Mesothelial cell of epicardium (in vitro differentiated cells): Measurements from ENCODE around the gene CEP20. TPM values are rescaled to one million over a fixed set of nuclear protein-coding genes. Genes with fewer than 3 reads are reported as not detected.

Source experiments
- DNase-seq, 2 experiments: peaks; one replicate each; pipeline ENCODE4 v3.0.0; 2021; ENCODE audit warnings: low spot score in 2 of 2; ENCODE audit not compliant: unreplicated experiment in 2 of 2
- H3K27ac Mint-ChIP-seq: 2 replicates; pipeline ENCODE4 v1.8.0; 2021; ENCODE audit warnings: mixed read lengths
- H3K27me3 Mint-ChIP-seq: 2 replicates; pipeline ENCODE4 v1.8.0; 2021; ENCODE audit warnings: low read depth, mixed read lengths
- H3K36me3 Mint-ChIP-seq: 2 replicates; pipeline ENCODE4 v1.8.0; 2021; ENCODE audit warnings: mixed read lengths
- H3K4me1 Mint-ChIP-seq: 2 replicates; pipeline ENCODE4 v1.8.0; 2021; ENCODE audit warnings: mixed read lengths
- H3K4me3 Mint-ChIP-seq: 2 replicates; pipeline ENCODE4 v1.8.0; 2021; ENCODE audit warnings: mild to moderate bottlenecking, moderate library complexity, mixed read lengths
- H3K9me3 Mint-ChIP-seq: 2 replicates; pipeline ENCODE4 v1.8.0; 2021; ENCODE audit warnings: mixed read lengths
- CTCF ChIP-seq: fragments of 200-600 bp; sonication (generic); IDR thresholded peaks from one replicate; pipeline ENCODE4 v1.5.0; 2021; ENCODE audit warnings: antibody characterized with exemption; ENCODE audit not compliant: unreplicated experiment
- total RNA-seq: library from RNA; stranded (reverse); gene quantifications from 3 replicates; pipeline ENCODE4 v1.2.1, GENCODE V29; 2021

Gene CEP20
- total RNA-seq, 1 donor from 2014 or later: 23.3 TPM

DNA sequence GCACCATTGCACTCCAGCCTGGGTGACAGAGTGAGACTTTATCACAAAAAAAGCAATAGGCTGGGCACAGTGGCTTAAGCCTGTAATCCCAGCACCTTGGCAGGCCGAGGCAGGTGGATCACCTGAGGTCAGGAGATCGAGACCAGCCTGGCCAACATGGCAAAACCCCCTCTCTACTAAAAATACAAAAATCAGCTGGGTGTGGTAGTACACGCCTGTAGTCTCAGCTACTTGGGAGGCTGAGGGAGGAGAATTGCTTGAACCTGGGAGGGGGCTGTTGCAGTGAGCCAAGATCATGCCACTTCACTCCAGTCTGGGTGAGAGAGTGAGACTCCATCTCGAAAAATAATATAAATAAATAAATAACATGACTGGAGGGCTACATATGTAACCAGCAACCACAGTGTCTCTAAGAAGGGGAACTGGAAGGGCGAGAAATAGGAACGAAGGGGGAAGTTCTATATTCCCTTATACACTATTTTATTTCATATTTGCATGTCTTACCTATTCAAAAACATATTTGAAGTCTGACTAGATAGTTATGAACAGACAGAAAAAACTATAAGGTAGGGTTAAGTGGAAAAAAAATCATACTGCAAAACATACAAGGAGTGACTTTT is 57.5 kb downstream of the CEP20 start:
- no peaks in the 10 kb centered on the region for H3K4me1 Mint-ChIP-seq
- no peak for TF ChIP-seq CTCF
- no peak for DNase-seq

DNA sequence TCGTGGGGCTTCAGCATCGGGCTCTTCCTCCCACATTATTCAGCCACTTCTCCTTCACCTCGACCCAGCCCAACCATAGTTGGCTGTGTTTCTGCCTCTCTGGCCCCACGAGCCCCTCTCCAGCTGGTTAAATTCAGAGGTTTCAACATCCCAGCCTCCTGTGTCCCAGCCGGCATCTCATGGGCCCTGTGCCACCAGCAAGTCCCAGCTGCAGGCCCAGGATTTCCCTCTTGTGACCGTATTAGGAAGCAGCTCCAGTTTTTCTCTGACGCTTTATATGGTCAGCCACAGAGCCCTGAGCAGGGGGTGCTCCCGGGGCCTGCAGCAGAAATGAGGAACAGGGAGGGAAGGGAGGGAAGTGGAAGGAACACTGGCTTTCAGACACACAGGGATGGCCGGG is 58.9 kb downstream of the CEP20 start:
- Mint-ChIP-seq H3K27me3 (peaks cover 37% of the 10 kb centered on the region), H3K36me3 (no peaks in the 10 kb centered on the region), H3K9me3 (no peaks in the 10 kb centered on the region), H3K4me1 (no peaks in the 10 kb centered on the region), H3K4me3 (no peak overlapping the region), H3K27ac (no peak overlapping the region)
- no peak for TF ChIP-seq CTCF
- no peak for DNase-seq

More for the DNA sequence above, 57.5 kb downstream of the CEP20 start:
- Mint-ChIP-seq H3K36me3 (no peaks in the 10 kb centered on the region), H3K27ac (no peak overlapping the region), H3K9me3 (no peaks in the 10 kb centered on the region), H3K27me3 (peaks cover 27% of the 10 kb centered on the region), H3K4me3 (no peak overlapping the region)

- Mint-ChIP-seq H3K27me3 (peaks cover 39% of the 10 kb centered on the region), H3K27ac (no peak overlapping the region), H3K4me1 (no peaks in the 10 kb centered on the region), H3K36me3 (no peaks in the 10 kb centered on the region), H3K9me3 (no peaks in the 10 kb centered on the region), H3K4me3 (no peak overlapping the region)
- TF ChIP-seq CTCF: no peak
- DNase-seq: no peak
These were observed 60.6 kb downstream of the CEP20 start for GRCh38 chr16:15827709-15828343.

DNA sequence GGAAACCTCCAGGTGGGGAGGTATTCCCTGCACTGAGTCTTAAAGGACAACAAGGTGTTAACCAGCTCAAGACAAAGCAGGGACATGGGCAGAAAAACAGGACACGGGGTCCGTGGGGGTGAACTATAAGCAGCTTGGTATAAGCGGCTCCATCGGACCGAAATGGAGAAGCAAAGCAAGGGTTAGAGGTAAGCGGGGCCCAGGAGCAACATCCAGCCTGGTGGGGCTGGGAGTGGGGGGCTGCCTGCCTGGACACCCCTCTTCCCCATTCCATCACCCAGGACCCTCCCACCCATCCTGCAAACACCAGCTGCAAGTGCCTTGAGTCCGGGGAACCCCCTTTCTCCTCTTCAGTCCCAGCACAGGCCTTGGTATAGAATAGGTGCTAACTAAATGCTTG is 61.1 kb downstream of the CEP20 start:
- Mint-ChIP-seq H3K4me3 (no peak overlapping the region), H3K9me3 (no peaks in the 10 kb centered on the region), H3K27ac (no peak overlapping the region), H3K4me1 (no peaks in the 10 kb centered on the region), H3K36me3 (no peaks in the 10 kb centered on the region), H3K27me3 (peaks cover 36% of the 10 kb centered on the region)
- no peak for TF ChIP-seq CTCF
- no peak for DNase-seq

GRCh38 chr16:15825750-15826305 is 62.6 kb downstream of the CEP20 start:
- no peak overlapping the region for H3K27ac Mint-ChIP-seq
- no peaks in the 10 kb centered on the region for H3K4me1 Mint-ChIP-seq
- no peak for TF ChIP-seq CTCF
- no peak for DNase-seq
- H3K4me3 Mint-ChIP-seq: no peak overlapping the region
- H3K9me3 Mint-ChIP-seq: no peaks in the 10 kb centered on the region
- no peaks in the 10 kb centered on the region for H3K36me3 Mint-ChIP-seq
- peaks cover 33% of the 10 kb centered on the region for H3K27me3 Mint-ChIP-seq
